Calu3 (cell line): ENCODE measurements around the gene MFN2. TPM values are rescaled to one million over a fixed set of nuclear protein-coding genes. Genes with fewer than 3 reads are reported as not detected.

Source experiments
- BruUV-seq: library from RNA; stranded (reverse); fragments of 400-500 nt; replicated peaks from 2 replicates; lab custom pipeline; 2021; lab: Mats Ljungman, UMichigan
- CTCF ChIA-PET: fragments of 300-600 bp; sonication (Branson Sonifier 250); formaldehyde crosslinking; loops from one replicate; lab custom pipeline; 2022; ENCODE audit warnings: antibody characterized with exemption; lab: Charles Lee
- DNase-seq: peaks from one replicate; pipeline ENCODE4 v3.0.0; 2022
- H3K27ac Mint-ChIP-seq: one replicate; pipeline ENCODE4 v1.8.0; 2022; ENCODE audit warnings: mixed read lengths; ENCODE audit not compliant: unreplicated experiment
- H3K27me3 Mint-ChIP-seq: one replicate; pipeline ENCODE4 v1.8.0; 2022; ENCODE audit warnings: mixed read lengths; ENCODE audit not compliant: unreplicated experiment
- H3K36me3 Mint-ChIP-seq: one replicate; pipeline ENCODE4 v1.8.0; 2022; ENCODE audit warnings: mild to moderate bottlenecking, moderate library complexity, mixed read lengths; ENCODE audit not compliant: insufficient read depth, unreplicated experiment
- H3K4me1 Mint-ChIP-seq: one replicate; pipeline ENCODE4 v1.8.0; 2022; ENCODE audit warnings: mild to moderate bottlenecking, low read depth, mixed read lengths; ENCODE audit not compliant: unreplicated experiment
- H3K4me3 Mint-ChIP-seq: one replicate; pipeline ENCODE4 v1.8.0; 2022; ENCODE audit warnings: mild to moderate bottlenecking, low read depth, moderate library complexity, mixed read lengths; ENCODE audit not compliant: unreplicated experiment
- H3K9me3 Mint-ChIP-seq: one replicate; pipeline ENCODE4 v1.8.0; 2022; ENCODE audit warnings: low read depth, mixed read lengths; ENCODE audit not compliant: unreplicated experiment
- intact Hi-C: fragments of 100-400 bp; cut with micrococcal nuclease; formaldehyde crosslinking; loops from one replicate; pipeline ENCODE4 v1.10.0; 2022; ENCODE audit not compliant: unreplicated experiment
- total RNA-seq: library from RNA; stranded (reverse); gene quantifications from 2 replicates; pipeline ENCODE4 v1.2.3, GENCODE V29; 2022
- TF ChIP-seq, protein P1 (sequence below): fragments of 200-600 bp; IDR thresholded peaks from one replicate; pipeline ENCODE4 v1.8.0; 2022; ENCODE audit warnings: antibody characterized with exemption; ENCODE audit not compliant: unreplicated experiment

MFN2 gene
- total RNA-seq, 1 experiment from 2014 or later: 61.8 TPM

- TF ChIP-seq, protein P1, sequence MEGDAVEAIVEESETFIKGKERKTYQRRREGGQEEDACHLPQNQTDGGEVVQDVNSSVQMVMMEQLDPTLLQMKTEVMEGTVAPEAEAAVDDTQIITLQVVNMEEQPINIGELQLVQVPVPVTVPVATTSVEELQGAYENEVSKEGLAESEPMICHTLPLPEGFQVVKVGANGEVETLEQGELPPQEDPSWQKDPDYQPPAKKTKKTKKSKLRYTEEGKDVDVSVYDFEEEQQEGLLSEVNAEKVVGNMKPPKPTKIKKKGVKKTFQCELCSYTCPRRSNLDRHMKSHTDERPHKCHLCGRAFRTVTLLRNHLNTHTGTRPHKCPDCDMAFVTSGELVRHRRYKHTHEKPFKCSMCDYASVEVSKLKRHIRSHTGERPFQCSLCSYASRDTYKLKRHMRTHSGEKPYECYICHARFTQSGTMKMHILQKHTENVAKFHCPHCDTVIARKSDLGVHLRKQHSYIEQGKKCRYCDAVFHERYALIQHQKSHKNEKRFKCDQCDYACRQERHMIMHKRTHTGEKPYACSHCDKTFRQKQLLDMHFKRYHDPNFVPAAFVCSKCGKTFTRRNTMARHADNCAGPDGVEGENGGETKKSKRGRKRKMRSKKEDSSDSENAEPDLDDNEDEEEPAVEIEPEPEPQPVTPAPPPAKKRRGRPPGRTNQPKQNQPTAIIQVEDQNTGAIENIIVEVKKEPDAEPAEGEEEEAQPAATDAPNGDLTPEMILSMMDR: no peak
- CTCF ChIA-PET: no interaction called here
- peaks cover 13% of the 10 kb centered on the region for H3K4me1 Mint-ChIP-seq
- no peak overlapping the region for H3K4me3 Mint-ChIP-seq
- no peak overlapping the region for H3K27ac Mint-ChIP-seq
- H3K36me3 Mint-ChIP-seq: no peaks in the 10 kb centered on the region
- H3K9me3 Mint-ChIP-seq: no peaks in the 10 kb centered on the region
- intact Hi-C loops: no loop called here
- no peaks in the 10 kb centered on the region for H3K27me3 Mint-ChIP-seq
- BruUV-seq: no TSS peak
- no peak for DNase-seq
Measured at GRCh38 chr1:12048372-12048771, 68.1 kb downstream of the MFN2 start.

DNA sequence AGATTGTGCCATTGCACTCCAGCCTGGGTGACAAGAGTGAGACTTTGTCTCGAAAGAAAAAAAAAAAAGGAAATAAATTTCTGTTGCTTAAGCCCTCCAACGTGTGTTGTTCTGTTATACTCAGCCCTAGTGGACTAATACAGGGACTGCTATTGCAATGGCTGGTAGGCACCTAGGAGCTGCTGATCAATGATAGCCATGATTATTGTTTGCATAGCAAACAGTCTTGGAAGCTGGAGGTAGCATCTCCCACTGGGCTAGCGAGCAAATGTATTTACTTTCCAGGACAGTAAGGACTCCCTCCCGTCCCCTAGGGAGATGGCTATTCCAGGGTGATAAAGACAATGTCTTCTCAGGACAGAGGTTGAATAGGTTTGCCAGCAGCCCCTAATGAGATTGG, 69.4 kb downstream of the MFN2 start:
- Mint-ChIP-seq H3K27me3 (no peaks in the 10 kb centered on the region), H3K4me3 (no peak overlapping the region), H3K36me3 (no peaks in the 10 kb centered on the region), H3K9me3 (no peaks in the 10 kb centered on the region), H3K27ac (no peak overlapping the region), H3K4me1 (peaks cover 13% of the 10 kb centered on the region)
- no peak for DNase-seq
- intact Hi-C loops: no loop called here
- CTCF ChIA-PET: no interaction called here
- TF ChIP-seq, protein P1: no peak
- no TSS peak for BruUV-seq

GRCh38 chr1:12051361-12051760, 71.1 kb downstream of the MFN2 start:
- Mint-ChIP-seq H3K27ac (no peak overlapping the region), H3K36me3 (no peaks in the 10 kb centered on the region), H3K27me3 (no peaks in the 10 kb centered on the region), H3K4me1 (peaks cover 13% of the 10 kb centered on the region), H3K4me3 (no peak overlapping the region), H3K9me3 (no peaks in the 10 kb centered on the region)
- no peak for DNase-seq
- BruUV-seq: no TSS peak
- intact Hi-C loops: no loop called here
- TF ChIP-seq, protein P1: no peak
- CTCF ChIA-PET: interaction anchor here (0.6 to 1.2 kb wide), 4 partner anchors 22 to 523 kb away, joined by 3 to 6 read pairs (median 4); no protein-coding TSS in a partner anchor

DNA sequence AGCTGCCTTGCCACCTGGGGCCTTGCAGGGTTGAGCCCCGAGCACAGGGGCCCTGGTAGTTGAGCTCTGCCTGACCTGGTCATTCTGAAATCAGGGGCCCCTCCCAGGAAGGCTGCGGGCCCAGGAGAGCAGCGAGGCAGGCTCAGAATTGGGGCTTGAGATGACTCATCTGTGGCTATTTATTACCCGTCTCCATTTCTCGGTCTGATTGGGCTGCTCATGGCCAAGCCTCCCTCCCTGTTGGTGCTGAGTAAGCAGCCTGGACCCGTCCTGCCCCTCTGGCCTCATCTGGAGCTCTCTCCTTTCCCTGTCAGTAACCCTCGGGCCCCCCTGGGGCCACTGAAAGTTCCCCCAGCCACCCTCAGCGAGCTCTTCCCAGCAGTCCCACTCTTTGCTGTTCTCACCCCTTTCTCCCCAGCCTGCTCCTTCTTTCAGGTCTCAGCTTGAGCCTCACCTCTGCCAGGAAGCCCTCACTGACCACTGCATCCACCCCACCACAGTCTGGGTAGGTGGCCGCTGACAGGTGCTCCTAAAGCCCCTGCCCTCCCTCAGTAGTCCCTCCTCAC, 71.8 kb downstream of the MFN2 start:
- CTCF ChIA-PET: interaction anchor here (1.0 to 1.2 kb wide), 2 partner anchors 27 to 33 kb away, joined by 3 to 6 read pairs; no protein-coding TSS in a partner anchor
- DNase-seq: peak; percentile 54
- H3K4me3 Mint-ChIP-seq: peak overlapping the region; percentile 24
- H3K27ac Mint-ChIP-seq: peak overlapping the region; percentile 18
- no peaks in the 10 kb centered on the region for H3K9me3 Mint-ChIP-seq
- no peaks in the 10 kb centered on the region for H3K36me3 Mint-ChIP-seq
- TF ChIP-seq, protein P1: no peak
- intact Hi-C loops: no loop called here
- no TSS peak for BruUV-seq
- no peaks in the 10 kb centered on the region for H3K27me3 Mint-ChIP-seq
- peaks cover 13% of the 10 kb centered on the region for H3K4me1 Mint-ChIP-seq
